ENCODE results near the gene PPM1A. TPM values are rescaled to one million over a fixed set of nuclear protein-coding genes. Genes with fewer than 3 reads are reported as not detected.
A peak's percentile ranks its signal among the peaks of the same experiment; 100 is the strongest.

Gene PPM1A
- total RNA-seq: 100 to 1,000 TPM in 1 of 4 donors, 10 to 100 TPM in 3; 81.2 to 107 (median 86.1) TPM

- ATAC-seq (peak; percentile 77 to 80), DNase-seq (peak; percentile 90 to 96)
- peak; percentile 83 to 95 for TF ChIP-seq POLR2A (IDR thresholded peaks at IDR 0.05)
- TF ChIP-seq CTCF (IDR thresholded peaks at IDR 0.05 in 4 of 5, conservative IDR thresholded peaks at IDR 0.05 in 1 of 5): peak in 1 of 5 experiments; percentile 21
- H3K4me3 ChIP-seq: peak within 1 kb of the TSS; percentile 77 to 90 (median 88)
- H3K27ac ChIP-seq: peak within 1 kb of the TSS; percentile 97 to 100 (median 100)
- intact Hi-C loops (cut with DNase I; ENCODE audit: low total_unique reads) (loop anchor here (1.0 to 10.0 kb wide), 4 partner anchors 66 to 396 kb away; partner anchors contain the start of genes DHRS7, PCNX4 and SIX1), in situ Hi-C loops (cut with MboI; ENCODE audit: low sequenced_read_pairs in 4 of 4) (no loop called here)
- H3K9me3 ChIP-seq: no peaks in the 10 kb centered on the region
- peaks cover 35 to 38% of the 10 kb centered on the region in 2 donors for H3K4me1 ChIP-seq
- H3K36me3 ChIP-seq: no peaks in the 10 kb centered on the region
- H3K27me3 ChIP-seq: no peaks in the 10 kb centered on the region
Observed at GRCh38 chr14:60248697-60249318, at the start of gene PPM1A. Gene PPM1A, plus strand, starts transcription at chr14:60249221. Its CDS starts 33,483 bp downstream, at chr14:60282704.

GRCh38 chr14:60199321-60199720 is 49.7 kb upstream of the PPM1A start:
- Histone ChIP-seq H3K36me3 (no peaks in the 10 kb centered on the region), H3K4me1 (peaks cover 7% of the 10 kb centered on the region in 2 donors), H3K27me3 (no peaks in the 10 kb centered on the region), H3K9me3 (peaks cover 0 to 4% (median 0%) of the 10 kb centered on the region in 3 donors), H3K27ac (no peak overlapping the region), H3K4me3 (no peak overlapping the region)
- ATAC-seq (no peak), DNase-seq (no peak)
- no peak for TF ChIP-seq POLR2A (IDR thresholded peaks at IDR 0.05)
- no peak for TF ChIP-seq CTCF (IDR thresholded peaks at IDR 0.05 in 4 of 5, conservative IDR thresholded peaks at IDR 0.05 in 1 of 5)
- in situ Hi-C loops (cut with MboI; ENCODE audit: low sequenced_read_pairs in 4 of 4) (loop anchor here in 1 of 4 donors (10.0 kb wide), 1 partner anchor 135 kb away; no protein-coding TSS in a partner anchor), intact Hi-C loops (cut with DNase I; ENCODE audit: low total_unique reads) (no loop called here)

GRCh38 chr14:60204104-60204842 is 44.7 kb upstream of the PPM1A start:
- no peak for TF ChIP-seq POLR2A (IDR thresholded peaks at IDR 0.05)
- no peak for TF ChIP-seq CTCF (IDR thresholded peaks at IDR 0.05 in 4 of 5, conservative IDR thresholded peaks at IDR 0.05 in 1 of 5)
- in situ Hi-C loops (cut with MboI; ENCODE audit: low sequenced_read_pairs in 4 of 4): loop anchor here in 1 of 4 donors (25.0 kb wide), 1 partner anchor 108 kb away; no protein-coding TSS in a partner anchor
- peaks cover 11 to 15% of the 10 kb centered on the region in 2 donors for H3K4me1 ChIP-seq
- peak overlapping the region in 1 of 4 donors; percentile 12 for H3K4me3 ChIP-seq
- intact Hi-C loops (cut with DNase I; ENCODE audit: low total_unique reads): no loop called here
- no peaks in the 10 kb centered on the region for H3K27me3 ChIP-seq
- ATAC-seq: peak in 1 of 2 donors; percentile 59
- H3K27ac ChIP-seq: peak overlapping the region; percentile 6 to 51 (median 18)
- no peak for DNase-seq
- no peaks in the 10 kb centered on the region for H3K36me3 ChIP-seq
- H3K9me3 ChIP-seq: peaks cover 0 to 4% (median 0%) of the 10 kb centered on the region in 3 donors

- intact Hi-C loops (cut with DNase I; ENCODE audit: low total_unique reads) (no loop called here), in situ Hi-C loops (cut with MboI; ENCODE audit: low sequenced_read_pairs in 4 of 4) (loop anchor here in 1 of 4 donors (25.0 kb wide), 1 partner anchor 107 kb away; no protein-coding TSS in a partner anchor)
- H3K4me3 ChIP-seq: no peak overlapping the region
- peak overlapping the region in 3 of 4 donors; percentile 6 to 51 (median 21) for H3K27ac ChIP-seq
- H3K4me1 ChIP-seq: peaks cover 11 to 15% of the 10 kb centered on the region in 2 donors
- H3K36me3 ChIP-seq: no peaks in the 10 kb centered on the region
- no peaks in the 10 kb centered on the region for H3K27me3 ChIP-seq
- no peak for TF ChIP-seq CTCF (IDR thresholded peaks at IDR 0.05 in 4 of 5, conservative IDR thresholded peaks at IDR 0.05 in 1 of 5)
- no peak for TF ChIP-seq POLR2A (IDR thresholded peaks at IDR 0.05)
- H3K9me3 ChIP-seq: no peaks in the 10 kb centered on the region
- ATAC-seq (peak in 1 of 2 donors; percentile 25), DNase-seq (no peak)
Observed at GRCh38 chr14:60204843-60205774, 43.9 kb upstream of the PPM1A start.

Measured in gastrocnemius medialis (tissue), 4 donors.